H1 (cell line): Measurements from ENCODE around the gene SORD. TPM values are rescaled to one million over a fixed set of nuclear protein-coding genes. Genes with fewer than 3 reads are reported as not detected.

Experiments used
- RNF2 ChIP-seq: fragments of 200-900, 300-1000 bp; sonication (generic); IDR thresholded peaks from 2 replicates; pipeline ENCODE4 v1.7.1; 2016; ENCODE audit warnings: borderline replicate concordance, low read depth, mild to moderate bottlenecking, antibody characterized with exemption, low read length; ENCODE audit not compliant: poor library complexity, severe bottlenecking; ENCODE audit errors: missing control alignments
- SAP30 ChIP-seq: fragments of 300-600 bp; sonication (generic); IDR thresholded peaks from 2 replicates; pipeline ENCODE4 v1.7.1; 2012; ENCODE audit warnings: low read length, moderate library complexity, mild to moderate bottlenecking, inconsistent platforms; ENCODE audit not compliant: insufficient read depth, insufficient replicate concordance
- SIX5 ChIP-seq: IDR thresholded peaks from 2 replicates; pipeline ENCODE4 v1.6.1; 2011; ENCODE audit warnings: mild to moderate bottlenecking, low read depth, low read length
- TEAD4 ChIP-seq: IDR thresholded peaks from 2 replicates; pipeline ENCODE4 v1.6.1; 2012; ENCODE audit warnings: low read depth, low read length, inconsistent platforms, mixed read lengths
- polyA plus RNA-seq, 7 experiments: library from polyadenylated mRNA; depleted of rRNA in 3 of 7; stranded (reverse) in 5 of 7; unstranded in 2 of 7; fragments of >200 nt in 5 of 7; fragments of 200-250 nt in 2 of 7; gene quantifications; 1 replicate in 5 of 7; 2 replicates in 1 of 7; 4 replicates in 1 of 7; pipeline versions ENCODE4 v1.2.1 to v1.2.3, GENCODE V29; 2011 to 2013; ENCODE audit warnings: missing spikeins in 2 of 7, mixed read lengths in 2 of 7
- total RNA-seq: library from RNA; stranded (reverse); fragmentation: NEBNext Ultra II Directional; extraction: Animal tissue kit (Norgen Biotek cat#: 25700); gene quantifications from 2 replicates; pipeline ENCODE4 v1.2.1, GENCODE V29; 2021

The SORD gene
- total and polyA plus RNA-seq, 2 of the 8 experiments (the other 6 are each of a cell fraction or from before 2014, with no cell fraction given), result 52.6 to 75.8 TPM

- TF ChIP-seq TEAD4 (no peak), SIX5 (no peak), RNF2 (no peak), SAP30 (no peak)
Observed at GRCh38 chr15:45094358-45094730, 71.3 kb downstream of the SORD start (continued).
